SK-N-SH (cell line): Measurements from ENCODE around the gene RNF8.
"Not testable (repeated sequence)": the region's sequence is repeated elsewhere in the genome, so short reads cannot be mapped to it uniquely, and the experiment has no call there.

Experiments used
- CTCF ChIP-seq: fragments of 200-600 bp; sonication (generic); IDR thresholded peaks from 2 replicates; pipeline ENCODE4 v1.6.1; 2017; ENCODE audit warnings: antibody characterized with exemption, mild to moderate bottlenecking, moderate library complexity
- POLR2AphosphoS5 ChIP-seq: IDR thresholded peaks from 2 replicates; pipeline ENCODE4 v1.6.1; 2012; ENCODE audit warnings: low read depth, low read length
- RFX5 ChIP-seq: IDR thresholded peaks from 2 replicates; pipeline ENCODE4 v1.6.1; 2012; ENCODE audit warnings: mild to moderate bottlenecking, improper control_type of control experiment, low read length
- YY1 ChIP-seq: IDR thresholded peaks from 2 replicates; pipeline ENCODE4 v1.4.0; 2012; ENCODE audit warnings: low read depth, mild to moderate bottlenecking

- not testable (repeated sequence) for TF ChIP-seq CTCF, YY1, RFX5, POLR2AphosphoS5
Observed at GRCh38 chr6:37307484-37307883, 46.3 kb upstream of the RNF8 start.
